ENCODE data around the gene NRIP3.
"Not testable (repeated sequence)": the region's sequence is repeated elsewhere in the genome, so short reads cannot be mapped to it uniquely, and the experiment has no call there.

Gene NRIP3

DNA sequence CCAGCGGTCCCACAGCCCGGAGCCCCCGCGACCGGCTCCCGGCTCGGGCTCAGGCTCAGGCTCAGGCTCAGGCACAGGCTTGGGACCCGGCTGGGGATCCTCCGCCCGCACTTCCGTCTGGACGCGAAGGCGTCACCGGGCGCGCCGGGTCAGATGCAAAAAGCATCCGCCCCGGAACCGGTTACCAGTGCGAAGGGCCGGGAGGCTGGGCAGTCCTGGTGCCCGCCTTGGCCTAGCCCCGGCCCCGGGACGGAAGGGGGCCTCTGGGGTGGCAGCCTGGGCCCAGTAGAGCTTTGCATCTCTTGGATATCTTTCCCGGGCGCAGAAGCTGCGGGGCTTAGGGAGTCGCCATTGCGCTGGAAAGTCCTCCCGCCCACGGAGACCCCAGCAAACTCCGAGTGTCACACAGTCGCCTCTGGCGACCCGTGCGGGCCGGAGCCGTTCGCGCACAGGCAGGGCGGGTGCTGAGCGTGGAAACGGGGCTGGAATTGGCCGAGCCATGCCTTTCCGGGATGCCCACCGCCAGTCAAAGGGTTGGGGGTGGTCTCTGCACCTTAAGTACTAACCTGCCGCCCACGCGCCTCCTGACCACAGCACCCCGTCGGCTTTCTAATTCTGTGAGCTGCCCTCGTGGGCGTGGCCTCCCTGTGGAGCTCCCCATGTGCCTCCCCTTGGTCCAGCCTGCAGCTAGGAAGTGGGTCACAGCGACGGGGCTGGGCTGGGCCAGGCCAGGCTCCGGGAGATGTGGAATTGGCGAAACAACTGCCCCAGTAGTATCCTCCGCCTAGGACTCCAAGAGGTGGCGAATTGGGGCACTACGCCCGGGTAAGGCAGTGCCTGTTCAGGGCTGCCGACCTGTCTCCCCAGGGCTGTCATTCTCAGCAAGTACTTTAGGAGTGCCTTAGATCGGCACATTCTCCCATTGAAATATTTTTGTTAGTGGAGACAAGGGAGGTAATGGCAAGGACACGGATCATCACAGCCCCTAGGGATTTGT is 39.2 kb downstream of the NRIP3 start, which contains the start of gene TMEM9B:
TMEM9B (minus strand) TSS at position 119 of the 997 bp plus-strand sequence. CDS start 129 bp downstream, outside the sequence.
- peak; percentile 80 for DNase-seq

- peak; percentile 80 for DNase-seq
These were observed 40.1 kb downstream of the NRIP3 start for GRCh38 chr11:8963569-8964323.

- DNase-seq: no peak
These were observed 41.0 kb downstream of the NRIP3 start for GRCh38 chr11:8962841-8963240.

DNA sequence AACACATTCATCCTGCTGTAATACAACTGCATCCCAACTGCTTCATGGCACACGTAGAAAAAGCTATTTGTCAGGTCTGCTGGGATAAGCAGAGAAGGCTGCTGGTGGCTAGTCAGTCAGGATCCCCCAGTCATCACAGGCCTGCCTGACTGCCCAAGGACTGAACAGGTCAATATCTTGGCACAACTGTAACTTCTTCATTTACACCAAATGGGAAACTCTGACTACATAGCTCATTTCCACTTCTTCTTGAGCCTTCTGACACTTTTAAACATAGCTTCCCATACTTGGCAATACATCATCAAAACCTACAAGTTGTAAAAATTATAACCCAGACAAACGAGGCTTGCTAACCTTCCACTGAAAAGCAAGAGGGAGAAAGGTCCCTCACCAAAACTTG is 42.4 kb downstream of the NRIP3 start:
- DNase-seq: no peak

GRCh38 chr11:8959546-8960166 is 44.1 kb downstream of the NRIP3 start:
- DNase-seq: no peak

- DNase-seq: no peak
These were observed 46.9 kb downstream of the NRIP3 start for GRCh38 chr11:8956860-8957259.

- DNase-seq: no peak
These were observed 54.9 kb downstream of the NRIP3 start for GRCh38 chr11:8948886-8949285.

DNA sequence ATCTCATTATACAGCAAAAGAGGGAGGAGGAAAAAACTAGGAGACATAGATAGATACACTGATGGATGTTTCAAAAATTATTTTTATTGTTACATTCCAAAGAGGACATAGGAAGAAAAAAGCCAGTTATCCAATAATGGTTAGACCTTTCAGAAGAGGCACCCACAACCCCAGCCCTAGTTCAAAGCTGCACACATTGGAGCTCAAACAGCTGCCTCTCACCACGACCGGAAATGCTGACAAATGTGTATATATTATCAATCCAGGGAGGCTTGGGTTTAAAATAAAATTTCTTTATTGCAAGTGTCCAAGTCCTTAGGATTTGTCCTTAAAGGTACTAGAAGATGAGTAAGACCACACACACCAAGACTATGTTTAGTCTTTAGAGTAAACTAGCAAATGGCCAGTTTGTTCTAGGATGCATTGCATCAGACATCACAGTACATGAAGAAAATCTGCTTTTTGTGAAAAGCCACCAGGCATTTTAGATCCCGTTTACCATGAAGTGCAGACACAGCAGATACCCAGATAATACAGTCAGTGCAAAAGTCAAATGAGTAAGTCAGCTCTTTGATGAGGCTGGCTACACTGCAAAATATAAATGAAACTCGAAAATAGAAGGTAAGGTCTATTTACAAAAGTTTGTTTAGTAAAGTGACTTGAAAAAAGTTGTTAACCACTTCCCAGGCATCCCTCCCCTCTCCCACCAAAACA is 56.4 kb downstream of the NRIP3 start:
- no peak for DNase-seq

DNA sequence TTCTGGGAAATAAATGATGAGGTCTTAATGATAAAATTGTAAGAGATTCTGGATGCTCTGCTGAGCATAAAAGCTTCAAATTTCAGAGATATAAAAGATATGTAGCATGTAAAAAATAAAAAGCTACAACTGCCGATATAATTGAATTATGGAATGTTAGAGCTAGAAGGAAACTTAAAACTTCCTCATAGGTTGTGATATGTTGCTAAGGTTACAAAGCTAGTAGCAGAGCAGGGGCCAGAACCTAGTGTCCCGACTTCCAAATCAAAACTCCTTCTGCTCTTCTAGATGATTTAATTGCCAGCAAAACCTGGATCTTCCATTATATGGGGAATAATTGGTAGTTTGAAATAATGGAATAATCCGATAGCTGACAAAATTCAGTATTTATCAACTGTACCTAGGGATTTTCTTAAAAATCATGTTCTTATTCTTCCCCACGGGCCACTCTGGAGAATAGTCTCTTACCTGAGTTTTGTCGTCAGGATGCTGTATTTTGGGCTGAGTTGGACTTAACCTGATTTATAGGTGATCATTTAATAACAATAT is 61.2 kb downstream of the NRIP3 start, which contains the start of gene ASCL3:
ASCL3 (minus strand) TSS at position 499 of the 549 bp plus-strand sequence. CDS start 4,855 bp downstream, outside the sequence.
- DNase-seq: no peak

DNA sequence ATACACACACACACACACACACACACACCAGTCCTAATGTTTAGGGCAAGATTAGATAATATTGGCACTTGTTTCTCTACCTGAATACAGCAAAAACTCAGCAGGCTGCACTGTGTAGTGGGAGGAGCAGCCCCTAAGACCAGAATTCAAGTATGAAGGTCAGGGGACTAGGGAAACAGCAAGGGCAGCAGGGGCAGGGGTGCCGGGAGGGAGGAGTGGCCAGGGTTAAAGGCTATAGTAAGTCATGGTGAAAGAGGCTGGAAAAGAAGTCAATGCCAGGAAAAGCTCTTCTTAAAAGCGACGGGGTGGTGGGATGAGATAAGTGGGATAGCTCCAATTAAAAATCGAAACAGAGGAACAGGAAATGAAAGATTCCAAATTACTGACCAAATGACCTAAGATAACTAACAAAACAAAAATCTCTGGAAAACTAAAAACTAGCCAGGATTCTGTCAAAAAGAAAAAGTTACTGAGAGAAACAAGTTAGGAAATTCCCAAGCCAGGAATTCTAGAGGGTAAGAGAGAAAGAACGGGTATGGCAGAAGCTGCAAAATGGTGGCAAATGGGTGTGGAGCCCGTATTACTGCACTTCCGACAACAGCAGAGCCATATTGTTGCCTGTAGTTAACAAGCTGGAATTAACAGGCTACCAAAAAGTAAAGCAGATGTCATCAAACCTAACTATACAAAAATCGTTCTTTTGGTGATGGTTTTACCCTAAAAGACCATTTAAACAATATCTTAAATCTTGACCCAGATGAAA is 62.3 kb downstream of the NRIP3 start:
- DNase-seq: no peak

GRCh38 chr11:8937659-8938058 is 66.1 kb downstream of the NRIP3 start:
- no peak for DNase-seq

- DNase-seq: no peak
These were observed 66.6 kb downstream of the NRIP3 start for GRCh38 chr11:8937159-8937558.

DNA sequence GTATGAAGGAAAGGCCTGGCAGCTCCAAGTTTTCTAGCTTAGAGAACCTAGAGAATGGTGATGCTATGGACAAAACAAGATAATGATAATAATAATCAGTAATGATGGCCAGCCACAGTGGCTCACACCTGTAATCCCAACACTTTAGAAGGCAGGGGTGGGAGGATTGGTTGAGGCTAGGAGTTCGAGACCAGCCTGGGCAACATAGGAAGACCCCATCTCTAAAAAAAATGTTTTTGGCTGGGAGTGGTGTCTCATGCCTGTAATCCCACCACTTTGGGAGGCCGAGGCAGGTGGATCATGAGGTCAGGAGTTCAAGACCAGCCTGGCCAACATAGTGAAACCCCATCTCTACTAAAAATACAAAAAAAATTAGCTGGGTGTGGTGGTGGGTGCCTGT is 68.0 kb downstream of the NRIP3 start:
- DNase-seq: not testable (repeated sequence)

DNA sequence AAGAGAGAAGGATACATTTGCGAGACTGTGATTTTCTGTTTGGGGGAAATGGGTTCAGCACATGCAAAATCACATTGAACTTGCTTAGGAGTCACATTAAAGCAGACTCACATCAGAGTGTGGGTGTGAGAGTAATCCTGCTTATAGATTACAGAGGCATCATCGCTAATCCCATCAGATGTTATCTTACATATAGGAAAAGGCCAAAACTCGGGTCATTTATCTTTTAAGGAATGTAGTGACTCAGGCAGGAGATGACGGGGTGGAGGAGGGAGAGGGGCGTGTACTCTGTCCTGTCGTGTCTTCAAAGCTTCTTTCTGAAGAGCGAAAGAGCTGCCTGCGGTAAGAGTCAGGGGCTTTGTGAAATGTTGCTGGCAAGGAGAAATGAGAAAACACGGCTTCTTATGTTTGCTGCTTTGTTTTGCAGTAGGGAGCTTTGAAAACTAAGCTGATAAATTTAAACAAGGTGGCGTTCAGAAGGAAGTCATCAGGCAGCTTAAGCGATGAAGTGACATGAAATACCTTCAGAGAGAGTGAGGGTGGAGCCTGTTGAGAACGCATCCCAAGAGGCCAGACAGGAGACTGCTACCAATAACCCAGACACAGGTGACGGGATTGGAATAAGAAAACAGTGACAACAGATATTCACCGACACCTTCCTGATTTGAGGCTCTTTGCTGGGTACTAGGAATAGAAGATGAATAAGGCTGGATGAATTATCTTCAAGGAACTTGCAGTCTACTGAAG is 68.9 kb downstream of the NRIP3 start:
- no peak for DNase-seq

DNA sequence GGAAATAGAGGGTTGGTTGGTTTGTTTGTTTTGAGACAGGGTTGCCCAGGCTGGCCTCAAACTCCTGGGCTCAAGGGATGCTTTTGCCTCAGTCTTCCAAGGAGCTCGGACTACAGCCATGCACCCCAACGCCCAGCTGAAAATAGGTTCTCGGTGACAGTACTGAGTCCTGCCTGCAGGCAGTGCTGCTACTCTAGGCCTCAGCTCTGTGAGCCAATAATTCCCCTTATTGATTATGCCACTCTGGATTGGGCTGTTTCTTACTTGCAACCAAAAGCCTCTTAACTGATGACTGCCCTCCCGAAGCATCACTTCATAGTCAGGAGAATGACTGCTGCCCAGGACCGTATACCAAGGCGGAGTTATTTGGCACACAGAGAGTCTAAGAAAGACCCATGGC is 69.9 kb downstream of the NRIP3 start:
- no peak for DNase-seq

- DNase-seq: no peak
These were observed 71.1 kb downstream of the NRIP3 start, which contains the start of gene C11orf16 for GRCh38 chr11:8932564-8933180. TSS of gene C11orf16 (minus strand) at chr11:8932947. CDS start at chr11:8932308, 639 bp downstream.

Data from stimulated activated naive CD4-positive, alpha-beta T cell treated with Interleukin-2 at 50 U/mL for 16 hours (primary cell).